Measurements from ENCODE around the gene FOXN3. TPM values are rescaled to one million over a fixed set of nuclear protein-coding genes. Genes with fewer than 3 reads are reported as not detected.

FOXN3 gene
- polyA plus RNA-seq, 1 of the 3 experiments (the other 2 are of a cell fraction), result 9.8 TPM

GRCh38 chr14:89196545-89196944, 220.5 kb downstream of the FOXN3 start:
- CTCF ChIA-PET, result no interaction called here
- WGBS (ENCODE audit: low lambda C conversion rate), result 77% methylated on average over 2 of the region's 3 CpGs

More at GRCh38 chr14:89196545-89196944, 220.5 kb downstream of the FOXN3 start:
- Histone ChIP-seq H3K4me1 (ENCODE audit: control insufficient read depth in 1 of 2, insufficient read depth in 2 of 2, low read depth in 1 of 2, low read length in 1 of 2) (no peaks in the 10 kb centered on the region; a peak in 1 of 4 replicates), H2AFZ (ENCODE audit: low read depth) (no peak overlapping the region), H3K9me3 (no peaks in the 10 kb centered on the region), H3K36me3 (replicated peaks in 1 of 2; ENCODE audit: control insufficient read depth in 1 of 2, insufficient read depth in 2 of 2, low read length in 1 of 2) (no peaks in the 10 kb centered on the region), H3K4me2 (no peak overlapping the region), H3K4me3 (ENCODE audit: low read depth in 2 of 2, low read length in 1 of 2) (no peak overlapping the region), H3F3A (replicated peaks; ENCODE audit: insufficient read depth) (no peaks in the 10 kb centered on the region), H3K27me3 (ENCODE audit: insufficient read depth) (no peaks in the 10 kb centered on the region), H4K20me1 (ENCODE audit: insufficient read depth) (no peaks in the 10 kb centered on the region), H3K79me2 (ENCODE audit: insufficient read depth) (no peaks in the 10 kb centered on the region), H3K27ac (ENCODE audit: low read depth in 2 of 2, low read length in 1 of 2) (no peak overlapping the region), H3K9ac (no peak overlapping the region), H3K9me2 (no peaks in the 10 kb centered on the region)
- no peak for DNase-seq
- TF ChIP-seq RFX5 (IDR thresholded peaks at IDR 0.05; ENCODE audit: low read length) (no peak), TCF12 (IDR thresholded peaks at IDR 0.05) (no peak), GABPA (IDR thresholded peaks at IDR 0.05; ENCODE audit: low read depth) (no peak), NRF1 (IDR thresholded peaks at IDR 0.05; ENCODE audit: low read depth, low read length) (no peak), EZH2phosphoT487 (IDR thresholded peaks at IDR 0.05; ENCODE audit: borderline replicate concordance, low read depth) (no peak), NFIC (IDR thresholded peaks at IDR 0.05; ENCODE audit: borderline replicate concordance) (no peak), CTCF (IDR thresholded peaks at IDR 0.05) (no peak), IRF3 (IDR thresholded peaks at IDR 0.05; ENCODE audit: low read depth, low read length) (no peak), RXRA (IDR thresholded peaks at IDR 0.05; ENCODE audit: borderline replicate concordance, low read depth) (no peak), RAD21 (IDR thresholded peaks at IDR 0.05; ENCODE audit: low read length) (no peak), SIN3A (IDR thresholded peaks at IDR 0.05; ENCODE audit: borderline replicate concordance, low read depth, low read length) (no peak), REST (IDR thresholded peaks at IDR 0.05; ENCODE audit: low read depth, low read length) (no peak), SMC3 (IDR thresholded peaks at IDR 0.05; ENCODE audit: low read depth, low read length) (no peak), TEAD4 (IDR thresholded peaks at IDR 0.05; ENCODE audit: borderline replicate concordance, insufficient read depth) (no peak)
- POLR2A ChIA-PET, result no interaction called here

All from SK-N-SH (cell line).